ENCODE measurements around the gene ZWILCH.
A peak's percentile ranks its signal among the peaks of the same experiment; 100 is the strongest.
"Not testable (repeated sequence)": the region's sequence is repeated elsewhere in the genome, so short reads cannot be mapped to it uniquely, and the experiment has no call there.

ZWILCH gene

GRCh38 chr15:66587020-66587419 lies 81.9 kb downstream of the ZWILCH start:
- DNase-seq, result no peak

- DNase-seq, result peak; percentile 2
These were observed 82.6 kb downstream of the ZWILCH start for GRCh38 chr15:66587749-66588148.

GRCh38 chr15:66588537-66588936 lies 83.4 kb downstream of the ZWILCH start:
- DNase-seq, result no peak

- no peak for DNase-seq
These were observed 83.8 kb downstream of the ZWILCH start for GRCh38 chr15:66588971-66589370.

- DNase-seq, result not testable (repeated sequence)
These were observed 84.3 kb downstream of the ZWILCH start for GRCh38 chr15:66589429-66589828.

GRCh38 chr15:66590435-66590834 lies 85.3 kb downstream of the ZWILCH start:
- DNase-seq, result no peak

GRCh38 chr15:66591322-66591862 lies 86.3 kb downstream of the ZWILCH start:
- no peak for DNase-seq

GRCh38 chr15:66592505-66593218 lies 87.5 kb downstream of the ZWILCH start:
- no peak for DNase-seq

- DNase-seq, result no peak
These were observed 88.2 kb downstream of the ZWILCH start for GRCh38 chr15:66593219-66593780.

GRCh38 chr15:66594344-66594743 lies 89.2 kb downstream of the ZWILCH start:
- DNase-seq, result no peak

- no peak for DNase-seq
These were observed 89.7 kb downstream of the ZWILCH start for GRCh38 chr15:66594836-66595235.

GRCh38 chr15:66595332-66595731 lies 90.2 kb downstream of the ZWILCH start:
- no peak for DNase-seq

GRCh38 chr15:66595931-66596545 lies 90.9 kb downstream of the ZWILCH start:
- DNase-seq, result no peak

- no peak for DNase-seq
These were observed 93.1 kb downstream of the ZWILCH start for GRCh38 chr15:66598095-66598815.

Measured in DMS79 (cell line).